OCI-LY7 (cell line): ENCODE results near the gene STAU1. TPM values are rescaled to one million over a fixed set of nuclear protein-coding genes. Genes with fewer than 3 reads are reported as not detected.

ENCODE experiments used
- BruUV-seq: library from RNA; stranded (reverse); fragments of 400-500 nt; replicated peaks from 2 replicates; lab custom pipeline; 2021; lab: Mats Ljungman, UMichigan
- CTCF ChIA-PET: fragments of 300-600 bp; sonication (Branson Sonifier 250); formaldehyde crosslinking; loops from one replicate; lab custom pipeline; 2022; ENCODE audit warnings: antibody characterized with exemption; ENCODE audit not compliant: unreplicated experiment; lab: Charles Lee
- POLR2A ChIA-PET: fragments of 300-600 bp; sonication (Branson Sonifier 250); formaldehyde crosslinking; loops from one replicate; lab custom pipeline; 2022; ENCODE audit warnings: antibody characterized with exemption; lab: Charles Lee
- DNase-seq: peaks from one replicate; pipeline ENCODE4 v3.0.0-alpha.2; 2015; ENCODE audit warnings: low spot score
- H2AFZ ChIP-seq: fragments of 200-600 bp; sonication (generic), shearing (Covaris generic); 2 replicates; pipeline ENCODE4 v1.6.1; 2014; ENCODE audit warnings: mild to moderate bottlenecking, antibody characterized with exemption, low read length, moderate library complexity
- H3K27ac ChIP-seq: fragments of 200-600 bp; sonication (generic); 2 replicates; pipeline ENCODE4 v1.5.1; 2014; ENCODE audit warnings: mixed run types, low read depth, mild to moderate bottlenecking, moderate library complexity, low read length, inconsistent platforms; ENCODE audit not compliant: poor library complexity, severe bottlenecking
- H3K36me3 ChIP-seq: fragments of 200-600 bp; sonication (generic); 2 replicates; pipeline ENCODE4 v1.6.1; 2014; ENCODE audit warnings: mild to moderate bottlenecking, antibody characterized with exemption, low read length, moderate library complexity, mixed read lengths; ENCODE audit not compliant: insufficient read depth
- H3K4me1 ChIP-seq: fragments of 200-600 bp; sonication (generic); 2 replicates; pipeline ENCODE4 v1.5.1; 2014; ENCODE audit warnings: mild to moderate bottlenecking, low read length; ENCODE audit not compliant: insufficient read depth, poor library complexity, severe bottlenecking
- H3K4me2 ChIP-seq: fragments of 200-600 bp; sonication (generic); 2 replicates; pipeline ENCODE4 v1.6.1; 2014; ENCODE audit warnings: mild to moderate bottlenecking, low read length
- H3K4me3 ChIP-seq: fragments of 200-600 bp; sonication (generic); 2 replicates; pipeline ENCODE4 v1.5.1; 2014; ENCODE audit warnings: mild to moderate bottlenecking, low read depth, low read length; ENCODE audit not compliant: poor library complexity, severe bottlenecking
- H3K79me2 ChIP-seq: fragments of 200-600 bp; sonication (generic); 2 replicates; pipeline ENCODE4 v1.6.1; 2016; ENCODE audit warnings: low read depth, mild to moderate bottlenecking, low read length, moderate library complexity, mixed read lengths; ENCODE audit not compliant: insufficient read depth
- H3K9me2 ChIP-seq: fragments of 200-600 bp; sonication (generic); 2 replicates; pipeline ENCODE4 v1.6.1; 2016; ENCODE audit warnings: mild to moderate bottlenecking, low read length, mixed read lengths; ENCODE audit not compliant: insufficient read depth
- H3K9me3 ChIP-seq: fragments of 200-600 bp; sonication (generic); 2 replicates; pipeline ENCODE4 v1.6.1; 2014; ENCODE audit warnings: mild to moderate bottlenecking, mixed run types, low read length, mixed read lengths
- H4K20me1 ChIP-seq: fragments of 200-600 bp; sonication (generic); 2 replicates; pipeline ENCODE4 v1.6.1; 2014; ENCODE audit warnings: mild to moderate bottlenecking, antibody characterized with exemption, low read length, moderate library complexity, mixed read lengths; ENCODE audit not compliant: insufficient read depth
- CTCF ChIP-seq: fragments of 200-600 bp; sonication (generic); conservative IDR thresholded peaks from 2 replicates; pipeline ENCODE4 v1.5.1; 2014; ENCODE audit warnings: mild to moderate bottlenecking, antibody characterized with exemption, low read length, moderate library complexity, mixed read lengths
- EZH2phosphoT487 ChIP-seq: fragments of 200-600 bp; sonication (generic); IDR thresholded peaks from 2 replicates; pipeline ENCODE4 v1.6.1; 2018; ENCODE audit warnings: low read depth, borderline replicate concordance, mild to moderate bottlenecking, mixed run types, antibody characterized with exemption, low read length, moderate library complexity, mixed read lengths
- intact Hi-C: fragments of 100-400 bp; cut with micrococcal nuclease; formaldehyde crosslinking; loops from one replicate; pipeline ENCODE4 v1.10.0; 2022; ENCODE audit not compliant: unreplicated experiment
- total RNA-seq, 2 experiments: library from RNA; depleted of rRNA in 1 of 2; stranded (reverse); fragments of >200 nt in 1 of 2; shearing (Covaris generic) in 1 of 2; gene quantifications; 2 replicates each; pipeline ENCODE4 v1.2.3, GENCODE V29; 2014 to 2022

STAU1 gene
- total RNA-seq, 2 experiments from 2014 or later, result 36.8 to 66.8 TPM

GRCh38 chr20:49167811-49168507, 20.2 kb downstream of the STAU1 start:
- no peak overlapping the region for H2AFZ ChIP-seq
- peaks cover 42% of the 10 kb centered on the region; the same call in 1 of the 2 replicates for H3K79me2 ChIP-seq
- peaks cover 60% of the 10 kb centered on the region for H3K36me3 ChIP-seq
- H3K9me3 ChIP-seq, result no peaks in the 10 kb centered on the region
- no TSS peak for BruUV-seq
- CTCF ChIA-PET, result no interaction called here
- POLR2A ChIA-PET, result interaction anchor here (0.6 to 1.3 kb wide), 3 partner anchors 10 to 70 kb away, joined by 4 to 6 read pairs (median 5); partner anchors contain the start of gene STAU1
- H3K4me2 ChIP-seq, result no peak overlapping the region
- peaks cover 4% of the 10 kb centered on the region for H4K20me1 ChIP-seq
- no peak overlapping the region for H3K27ac ChIP-seq
- intact Hi-C loops, result no loop called here
- no peak for DNase-seq
- no peak overlapping the region for H3K4me3 ChIP-seq
- H3K9me2 ChIP-seq, result no peaks in the 10 kb centered on the region
- H3K4me1 ChIP-seq, result no peaks in the 10 kb centered on the region
- TF ChIP-seq CTCF, result no peak
- TF ChIP-seq EZH2phosphoT487, result no peak

GRCh38 chr20:49166534-49167449, 21.3 kb downstream of the STAU1 start:
- Histone ChIP-seq H3K27ac (no peak overlapping the region), H2AFZ (no peak overlapping the region), H3K79me2 (peaks cover 35% of the 10 kb centered on the region; the same call in 1 of the 2 replicates), H3K4me1 (no peaks in the 10 kb centered on the region), H3K36me3 (peaks cover 54% of the 10 kb centered on the region), H3K9me3 (no peaks in the 10 kb centered on the region), H4K20me1 (peaks cover 4% of the 10 kb centered on the region; the same call in 1 of the 2 replicates), H3K4me2 (no peak overlapping the region), H3K9me2 (no peaks in the 10 kb centered on the region), H3K4me3 (no peak overlapping the region)
- ChIA-PET POLR2A (interaction anchor here (0.7 to 1.3 kb wide), 4 partner anchors 11 to 1174 kb away, joined by 3 to 6 read pairs (median 4); partner anchors contain the start of gene STAU1), CTCF (no interaction called here)
- no peak for TF ChIP-seq EZH2phosphoT487
- TF ChIP-seq CTCF, result no peak
- no peak for DNase-seq
- intact Hi-C loops, result no loop called here
- no TSS peak for BruUV-seq
